Chondrocyte (in vitro differentiated cells): Measurements from ENCODE around the gene PRELID2. TPM values are rescaled to one million over a fixed set of nuclear protein-coding genes. Genes with fewer than 3 reads are reported as not detected.
A peak's percentile ranks its signal among the peaks of the same experiment; 100 is the strongest.

Source experiments
- DNase-seq: peaks from one replicate; pipeline ENCODE4 v3.0.0; 2021; ENCODE audit warnings: mixed read lengths, low spot score
- H3K27ac Mint-ChIP-seq: one replicate; pipeline ENCODE4 v1.8.0; 2021; ENCODE audit warnings: mild to moderate bottlenecking, moderate library complexity, mixed read lengths; ENCODE audit not compliant: unreplicated experiment
- H3K27me3 Mint-ChIP-seq: 2 replicates; pipeline ENCODE4 v1.8.0; 2021; ENCODE audit warnings: low read depth, mixed read lengths
- H3K36me3 Mint-ChIP-seq: 2 replicates; pipeline ENCODE4 v1.8.0; 2021; ENCODE audit warnings: low read depth, mixed read lengths
- H3K4me1 Mint-ChIP-seq: 2 replicates; pipeline ENCODE4 v1.8.0; 2021; ENCODE audit warnings: low read depth, mild to moderate bottlenecking, mixed read lengths
- H3K4me3 Mint-ChIP-seq: one replicate; pipeline ENCODE4 v1.8.0; 2021; ENCODE audit warnings: mild to moderate bottlenecking, moderate library complexity, mixed read lengths; ENCODE audit not compliant: unreplicated experiment
- H3K9me3 Mint-ChIP-seq: 2 replicates; pipeline ENCODE4 v1.8.0; 2021; ENCODE audit warnings: low read depth, mixed read lengths
- CTCF ChIP-seq: fragments of 200-600 bp; sonication (generic); IDR thresholded peaks from 2 replicates; pipeline ENCODE4 v1.5.0; 2021; ENCODE audit warnings: antibody characterized with exemption, mild to moderate bottlenecking, moderate library complexity
- total RNA-seq: library from RNA; stranded (reverse); gene quantifications from 3 replicates; pipeline ENCODE4 v1.2.1, GENCODE V29; 2021

The PRELID2 gene
- total RNA-seq, 1 donor from 2014 or later = 6.2 TPM

- no peak overlapping the region for H3K27ac Mint-ChIP-seq
- TF ChIP-seq CTCF = no peak
- no peak overlapping the region for H3K4me3 Mint-ChIP-seq
- H3K9me3 Mint-ChIP-seq = no peaks in the 10 kb centered on the region
- no peak for DNase-seq
- peaks cover 3% of the 10 kb centered on the region for H3K36me3 Mint-ChIP-seq
- H3K27me3 Mint-ChIP-seq = no peaks in the 10 kb centered on the region
- no peaks in the 10 kb centered on the region for H3K4me1 Mint-ChIP-seq
Measured at GRCh38 chr5:145812877-145813276, 22.3 kb downstream of the PRELID2 start.

GRCh38 chr5:145811834-145812625 is 23.1 kb downstream of the PRELID2 start:
- TF ChIP-seq CTCF = peak; percentile 76
- H3K9me3 Mint-ChIP-seq = no peaks in the 10 kb centered on the region
- DNase-seq = no peak
- no peak overlapping the region for H3K27ac Mint-ChIP-seq
- no peaks in the 10 kb centered on the region for H3K27me3 Mint-ChIP-seq
- no peak overlapping the region for H3K4me3 Mint-ChIP-seq
- H3K36me3 Mint-ChIP-seq = peaks cover 3% of the 10 kb centered on the region
- H3K4me1 Mint-ChIP-seq = no peaks in the 10 kb centered on the region

- TF ChIP-seq CTCF = no peak
- DNase-seq = no peak
- no peaks in the 10 kb centered on the region for H3K27me3 Mint-ChIP-seq
- H3K27ac Mint-ChIP-seq = no peak overlapping the region
- no peaks in the 10 kb centered on the region for H3K9me3 Mint-ChIP-seq
- H3K4me1 Mint-ChIP-seq = no peaks in the 10 kb centered on the region
- peaks cover 3% of the 10 kb centered on the region for H3K36me3 Mint-ChIP-seq
- H3K4me3 Mint-ChIP-seq = no peak overlapping the region
Measured at GRCh38 chr5:145806923-145807322, 28.2 kb downstream of the PRELID2 start.

GRCh38 chr5:145805819-145806218 is 29.3 kb downstream of the PRELID2 start:
- H3K36me3 Mint-ChIP-seq = peaks cover 3% of the 10 kb centered on the region
- H3K4me1 Mint-ChIP-seq = no peaks in the 10 kb centered on the region
- no peak overlapping the region for H3K4me3 Mint-ChIP-seq
- H3K27ac Mint-ChIP-seq = no peak overlapping the region
- no peaks in the 10 kb centered on the region for H3K27me3 Mint-ChIP-seq
- DNase-seq = no peak
- no peaks in the 10 kb centered on the region for H3K9me3 Mint-ChIP-seq
- TF ChIP-seq CTCF = no peak

- no peak for DNase-seq
- no peak for TF ChIP-seq CTCF
- no peak overlapping the region for H3K27ac Mint-ChIP-seq
- H3K9me3 Mint-ChIP-seq = no peaks in the 10 kb centered on the region
- H3K4me3 Mint-ChIP-seq = no peak overlapping the region
- peaks cover 3% of the 10 kb centered on the region for H3K36me3 Mint-ChIP-seq
- H3K4me1 Mint-ChIP-seq = no peaks in the 10 kb centered on the region
- H3K27me3 Mint-ChIP-seq = no peaks in the 10 kb centered on the region
Measured at GRCh38 chr5:145804701-145805100, 30.4 kb downstream of the PRELID2 start.
